Stimulated activated memory B cell treated with anti-CD40 and anti-IgM and Interleukin-4, amounts not matched to agents 10 μg/mL and 1 μg/mL and 100 μg/mL, for 72 hours (primary cell): ENCODE results near the gene LARP7.
"Not testable (repeated sequence)": the region's sequence is repeated elsewhere in the genome, so short reads cannot be mapped to it uniquely, and the experiment has no call there.

Experiments used
- ATAC-seq: fragments of 150-1000 bp; cut with Tn5 transposase; 2 replicates; pipeline ENCODE4 v1.10.0; 2021
- H3K27ac Mint-ChIP-seq: one replicate; pipeline ENCODE4 v1.8.0; 2022; ENCODE audit warnings: mild to moderate bottlenecking, mixed read lengths
- H3K27me3 Mint-ChIP-seq: one replicate; pipeline ENCODE4 v1.8.0; 2022; ENCODE audit warnings: mixed read lengths
- H3K36me3 Mint-ChIP-seq: one replicate; pipeline ENCODE4 v1.8.0; 2022; ENCODE audit warnings: mixed read lengths
- H3K4me1 Mint-ChIP-seq: one replicate; pipeline ENCODE4 v1.8.0; 2022; ENCODE audit warnings: mixed read lengths
- H3K4me3 Mint-ChIP-seq: one replicate; pipeline ENCODE4 v1.8.0; 2022; ENCODE audit warnings: mild to moderate bottlenecking, moderate library complexity, mixed read lengths
- H3K9me3 Mint-ChIP-seq: one replicate; pipeline ENCODE4 v1.8.0; 2022; ENCODE audit warnings: mixed read lengths

Gene LARP7

DNA sequence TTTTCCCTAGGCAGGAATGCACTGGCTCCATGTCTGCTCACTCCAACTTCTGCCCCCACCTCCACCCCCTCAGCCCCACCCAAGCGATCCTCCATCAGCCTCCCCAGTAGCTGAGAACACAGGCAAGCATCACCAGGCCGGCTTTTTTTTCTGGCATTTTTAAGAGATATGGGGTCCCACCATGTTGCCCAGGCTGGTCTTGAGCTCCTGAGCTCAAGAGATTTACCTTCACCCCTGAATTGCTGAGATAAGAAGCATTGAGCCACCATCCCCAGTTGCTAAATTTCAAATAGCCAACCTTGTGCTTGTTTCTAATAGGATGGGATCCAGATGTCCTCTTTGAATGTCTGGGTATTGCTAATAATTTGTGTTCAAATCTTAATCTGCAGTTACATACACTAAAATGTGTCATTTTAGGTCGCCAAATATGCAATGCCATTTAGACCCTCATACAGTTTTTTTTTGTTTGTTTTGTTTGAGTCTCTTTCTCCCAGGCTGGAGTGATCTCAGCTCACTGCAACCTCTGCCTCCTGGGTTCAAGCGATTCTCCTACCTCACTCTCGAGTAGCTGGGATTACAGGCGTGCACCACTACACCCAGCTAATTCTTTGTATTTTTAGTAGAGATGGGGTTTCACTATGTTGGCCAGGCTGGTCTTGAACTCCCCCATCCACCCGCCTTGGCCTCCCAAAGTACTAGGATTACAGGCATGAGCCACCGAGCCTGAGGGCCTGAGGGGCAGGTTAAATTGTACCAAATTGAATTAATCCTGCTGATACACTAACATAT is 8.8 kb downstream of the LARP7 start:
- Mint-ChIP-seq H3K27ac (no peak overlapping the region), H3K27me3 (no peaks in the 10 kb centered on the region), H3K4me1 (peaks cover 32% of the 10 kb centered on the region), H3K4me3 (no peak overlapping the region), H3K36me3 (peaks cover 49% of the 10 kb centered on the region), H3K9me3 (no peaks in the 10 kb centered on the region)
- ATAC-seq: no peak

DNA sequence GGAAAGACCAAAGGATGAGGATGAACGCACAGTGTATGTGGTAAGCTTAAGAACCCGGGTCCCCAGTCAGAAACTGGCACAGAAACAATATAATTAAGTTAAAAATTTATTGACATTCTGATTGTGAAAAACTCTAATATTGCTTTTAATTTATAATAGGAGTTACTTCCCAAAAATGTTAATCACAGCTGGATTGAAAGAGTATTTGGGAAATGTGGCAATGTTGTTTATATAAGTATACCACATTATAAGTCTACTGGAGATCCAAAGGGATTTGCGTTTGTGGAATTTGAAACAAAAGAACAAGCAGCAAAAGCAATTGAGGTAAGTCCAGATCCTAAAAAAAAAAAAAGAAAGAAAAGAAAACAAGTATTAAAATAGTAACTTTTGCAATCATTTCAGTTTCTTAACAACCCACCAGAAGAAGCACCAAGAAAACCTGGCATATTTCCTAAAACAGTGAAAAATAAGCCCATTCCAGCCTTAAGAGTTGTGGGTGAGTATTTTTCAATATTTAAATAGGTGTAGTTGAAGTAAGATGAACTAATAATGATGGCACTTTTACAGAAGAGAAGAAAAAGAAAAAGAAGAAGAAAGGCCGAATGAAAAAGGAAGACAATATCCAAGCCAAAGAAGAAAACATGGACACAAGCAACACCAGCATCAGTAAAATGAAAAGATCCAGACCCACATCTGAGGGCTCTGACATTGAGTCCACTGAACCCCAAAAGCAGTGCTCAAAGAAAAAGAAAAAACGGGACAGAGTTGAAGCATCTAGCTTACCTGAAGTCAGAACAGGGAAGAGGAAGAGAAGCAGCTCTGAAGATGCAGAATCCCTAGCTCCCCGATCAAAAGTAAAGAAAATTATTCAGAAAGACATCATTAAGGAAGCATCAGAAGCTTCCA is 9.9 kb downstream of the LARP7 start:
- H3K36me3 Mint-ChIP-seq: peaks cover 40% of the 10 kb centered on the region

DNA sequence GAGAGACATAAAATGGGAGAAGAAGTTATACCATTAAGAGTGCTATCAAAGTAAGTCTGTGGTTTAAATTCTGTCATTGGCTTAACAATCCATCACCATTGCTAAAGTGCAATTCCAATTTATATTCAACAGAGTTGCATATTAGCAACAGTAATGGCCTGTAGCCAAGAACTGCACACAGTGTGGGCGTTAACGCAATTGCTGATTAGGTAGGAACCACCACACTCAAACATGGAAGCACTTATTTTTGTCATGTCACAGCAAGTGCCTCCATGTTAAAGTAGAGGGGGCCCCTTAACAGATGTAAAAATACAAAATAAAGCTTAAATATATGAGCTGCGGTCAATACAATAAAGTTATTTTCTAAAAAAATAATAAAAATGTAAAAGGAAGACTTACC is 10.8 kb downstream of the LARP7 start:
- Mint-ChIP-seq H3K36me3 (peaks cover 32% of the 10 kb centered on the region), H3K4me1 (peaks cover 11% of the 10 kb centered on the region), H3K4me3 (no peak overlapping the region), H3K9me3 (no peaks in the 10 kb centered on the region), H3K27ac (no peak overlapping the region), H3K27me3 (no peaks in the 10 kb centered on the region)
- no peak for ATAC-seq

More for the DNA sequence above, 9.9 kb downstream of the LARP7 start:
- Mint-ChIP-seq H3K4me1 (peaks cover 20% of the 10 kb centered on the region), H3K4me3 (no peak overlapping the region), H3K27ac (no peak overlapping the region), H3K27me3 (no peaks in the 10 kb centered on the region), H3K9me3 (no peaks in the 10 kb centered on the region)
- no peak for ATAC-seq

DNA sequence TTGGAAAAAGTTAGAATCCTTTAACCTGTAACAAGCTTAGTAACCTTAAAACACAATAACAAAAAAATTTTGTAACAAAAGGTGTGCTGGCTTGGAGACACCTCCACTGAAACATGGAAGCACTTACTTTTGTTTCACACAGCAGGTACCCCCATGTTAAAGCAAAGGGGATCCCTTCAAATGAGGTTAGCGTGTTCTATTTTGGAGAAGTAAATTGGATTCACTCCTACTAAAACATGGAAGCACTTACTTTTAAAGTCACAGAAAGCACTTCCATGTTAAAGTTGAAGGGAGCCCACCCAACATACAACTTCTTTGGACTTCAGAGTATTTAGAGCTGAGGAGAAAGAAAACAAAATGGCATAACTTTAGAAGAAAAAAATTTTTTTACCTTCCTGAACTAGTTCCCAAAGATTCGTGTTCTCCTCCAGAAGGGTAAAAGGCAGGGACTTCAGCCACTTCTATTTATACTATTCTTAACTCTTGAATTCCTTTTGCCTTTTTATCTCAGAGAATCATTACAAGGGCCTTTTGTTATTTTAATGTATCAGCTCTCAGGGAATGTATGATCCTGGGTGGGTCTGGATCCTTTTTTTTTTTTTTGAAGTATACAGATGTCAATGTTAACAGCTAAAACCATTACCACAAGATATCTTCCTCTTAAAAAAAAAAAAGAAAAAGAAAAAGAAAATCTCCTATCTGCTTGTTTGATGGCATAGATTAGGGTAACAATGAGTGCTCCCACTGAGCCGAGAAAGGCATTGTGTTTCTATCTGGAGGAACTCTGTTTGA is 11.5 kb downstream of the LARP7 start:
- Mint-ChIP-seq H3K27ac (no peak overlapping the region), H3K4me1 (peaks cover 4% of the 10 kb centered on the region), H3K9me3 (no peaks in the 10 kb centered on the region), H3K27me3 (no peaks in the 10 kb centered on the region), H3K4me3 (no peak overlapping the region), H3K36me3 (peaks cover 26% of the 10 kb centered on the region)
- ATAC-seq: no peak

GRCh38 chr4:112649055-112649408 is 12.1 kb downstream of the LARP7 start:
- Mint-ChIP-seq H3K27me3 (no peaks in the 10 kb centered on the region), H3K4me1 (no peaks in the 10 kb centered on the region), H3K9me3 (no peaks in the 10 kb centered on the region), H3K4me3 (no peak overlapping the region), H3K36me3 (peaks cover 25% of the 10 kb centered on the region), H3K27ac (no peak overlapping the region)
- ATAC-seq: no peak

DNA sequence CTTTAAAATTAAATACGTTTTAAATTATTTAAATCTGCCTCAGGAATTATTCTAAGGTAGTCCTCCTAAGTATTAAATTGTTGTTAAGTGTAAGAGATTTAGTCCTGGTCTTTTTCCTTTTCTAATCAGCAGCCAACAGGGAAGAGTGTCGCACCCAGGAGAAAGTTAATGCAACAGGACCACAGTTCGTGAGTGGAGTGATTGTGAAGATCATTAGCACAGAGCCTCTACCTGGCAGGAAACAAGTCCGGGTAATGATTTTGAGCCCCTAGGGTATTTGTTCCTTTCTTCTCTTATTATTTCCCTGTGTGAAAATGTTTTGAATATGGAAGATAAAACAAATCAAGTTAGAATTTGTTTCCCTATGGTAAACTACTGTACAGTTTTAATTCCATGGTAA is 13.4 kb downstream of the LARP7 start:
- no peaks in the 10 kb centered on the region for H3K4me1 Mint-ChIP-seq
- ATAC-seq: no peak
- H3K9me3 Mint-ChIP-seq: no peaks in the 10 kb centered on the region
- H3K27ac Mint-ChIP-seq: no peak overlapping the region
- H3K27me3 Mint-ChIP-seq: no peaks in the 10 kb centered on the region
- H3K4me3 Mint-ChIP-seq: no peak overlapping the region
- peaks cover 29% of the 10 kb centered on the region for H3K36me3 Mint-ChIP-seq

GRCh38 chr4:112651641-112652040 is 14.7 kb downstream of the LARP7 start:
- no peaks in the 10 kb centered on the region for H3K27me3 Mint-ChIP-seq
- H3K9me3 Mint-ChIP-seq: no peaks in the 10 kb centered on the region
- no peaks in the 10 kb centered on the region for H3K4me1 Mint-ChIP-seq
- H3K4me3 Mint-ChIP-seq: no peak overlapping the region
- peaks cover 26% of the 10 kb centered on the region for H3K36me3 Mint-ChIP-seq
- no peak overlapping the region for H3K27ac Mint-ChIP-seq
- no peak for ATAC-seq

DNA sequence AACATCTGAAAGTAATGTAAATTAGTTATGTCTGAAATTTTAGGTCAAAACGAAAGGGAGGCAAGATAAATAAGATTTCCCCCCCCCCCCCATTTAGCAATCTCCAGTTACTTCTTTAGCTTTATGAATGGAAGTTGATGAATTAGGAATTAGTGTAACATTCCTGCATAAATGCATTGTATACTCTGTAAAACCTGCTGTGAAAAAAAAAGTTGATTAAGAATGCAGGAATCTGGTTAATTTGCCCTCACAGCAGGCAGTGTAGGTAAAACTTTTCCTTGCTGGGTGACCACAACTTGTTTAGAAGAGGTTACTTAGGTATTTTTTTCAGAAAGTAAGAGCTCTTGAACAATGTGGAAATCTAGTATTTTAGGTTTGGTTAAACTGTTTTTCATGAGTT is 15.3 kb downstream of the LARP7 start:
- Mint-ChIP-seq H3K27ac (no peak overlapping the region), H3K4me3 (no peak overlapping the region), H3K27me3 (no peaks in the 10 kb centered on the region), H3K4me1 (no peaks in the 10 kb centered on the region), H3K9me3 (no peaks in the 10 kb centered on the region), H3K36me3 (peaks cover 20% of the 10 kb centered on the region)
- no peak for ATAC-seq

DNA sequence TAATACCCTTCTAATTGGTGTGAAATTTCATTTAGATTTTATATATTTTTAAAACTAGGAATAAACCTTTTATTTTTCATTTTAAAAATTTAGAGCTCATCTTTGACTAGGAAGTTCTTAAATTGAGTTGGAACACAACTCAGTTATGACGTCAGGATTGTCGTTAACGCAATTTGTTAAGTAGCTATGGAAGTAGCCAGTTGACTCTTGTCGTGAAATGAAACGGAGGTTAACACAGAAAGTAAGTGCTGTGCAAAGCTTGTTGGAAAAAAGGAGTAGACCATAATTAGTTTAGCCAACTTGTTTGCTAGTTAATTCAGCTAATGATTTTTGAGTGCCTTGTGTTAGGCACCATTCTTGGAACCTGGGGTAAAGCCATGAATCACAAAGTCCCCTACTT is 18.3 kb downstream of the LARP7 start:
- no peak overlapping the region for H3K4me3 Mint-ChIP-seq
- no peaks in the 10 kb centered on the region for H3K27me3 Mint-ChIP-seq
- H3K27ac Mint-ChIP-seq: no peak overlapping the region
- ATAC-seq: no peak
- H3K9me3 Mint-ChIP-seq: no peaks in the 10 kb centered on the region
- H3K36me3 Mint-ChIP-seq: peaks cover 30% of the 10 kb centered on the region
- H3K4me1 Mint-ChIP-seq: no peaks in the 10 kb centered on the region

DNA sequence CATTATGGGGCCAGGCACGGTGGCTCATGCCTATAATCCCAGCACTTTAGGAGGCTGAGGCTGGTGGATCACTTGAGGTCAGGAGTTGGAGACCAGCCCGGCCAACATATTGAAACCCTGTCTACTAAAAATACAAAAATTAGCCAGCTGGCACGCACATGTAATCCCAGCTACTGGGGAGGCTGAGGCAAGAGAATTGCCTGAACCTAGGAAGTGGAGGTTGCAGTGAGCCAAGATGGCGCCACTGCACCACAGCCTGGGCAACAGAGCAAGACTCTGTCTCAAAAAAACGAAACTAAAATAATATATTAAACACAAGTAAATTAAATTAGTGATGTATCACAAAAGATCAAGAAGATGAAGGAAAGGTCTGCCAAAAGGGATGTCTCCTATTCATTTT is 19.2 kb downstream of the LARP7 start:
- H3K36me3 Mint-ChIP-seq: peaks cover 30% of the 10 kb centered on the region
- not testable (repeated sequence) for H3K27me3 Mint-ChIP-seq, ATAC-seq, H3K27ac Mint-ChIP-seq, H3K4me3 Mint-ChIP-seq, H3K9me3 Mint-ChIP-seq, H3K4me1 Mint-ChIP-seq

DNA sequence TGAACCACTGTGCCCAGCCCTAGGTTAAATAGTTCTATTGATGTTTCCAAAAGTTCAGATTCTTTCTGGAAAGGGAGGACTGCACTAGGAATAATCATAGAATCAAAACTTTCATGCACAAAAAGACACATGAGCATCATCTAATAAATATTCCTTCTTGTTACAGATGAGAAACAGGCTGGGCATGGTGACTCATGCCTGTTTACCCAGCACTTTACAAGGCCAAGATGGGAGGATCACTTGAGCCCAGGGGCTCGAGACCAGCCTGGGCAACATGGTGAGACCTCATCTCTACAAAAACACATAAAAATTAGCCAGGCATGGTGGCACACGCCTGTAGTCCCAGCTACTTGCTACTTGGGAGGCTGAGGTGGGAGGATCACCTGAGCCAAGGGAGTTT is 27.7 kb downstream of the LARP7 start:
- no peak for ATAC-seq
- peaks cover 5% of the 10 kb centered on the region for H3K36me3 Mint-ChIP-seq
- no peaks in the 10 kb centered on the region for H3K9me3 Mint-ChIP-seq
- H3K4me3 Mint-ChIP-seq: no peak overlapping the region
- no peaks in the 10 kb centered on the region for H3K4me1 Mint-ChIP-seq
- H3K27ac Mint-ChIP-seq: no peak overlapping the region
- no peaks in the 10 kb centered on the region for H3K27me3 Mint-ChIP-seq

- Mint-ChIP-seq H3K4me1 (no peaks in the 10 kb centered on the region), H3K36me3 (peaks cover 5% of the 10 kb centered on the region), H3K9me3 (no peaks in the 10 kb centered on the region), H3K27ac (no peak overlapping the region), H3K4me3 (no peak overlapping the region), H3K27me3 (no peaks in the 10 kb centered on the region)
- ATAC-seq: no peak
Measured at GRCh38 chr4:112668131-112668530, 31.2 kb downstream of the LARP7 start.

GRCh38 chr4:112673076-112673475 is 36.1 kb downstream of the LARP7 start:
- Mint-ChIP-seq H3K9me3 (no peaks in the 10 kb centered on the region), H3K36me3 (no peaks in the 10 kb centered on the region), H3K27ac (no peak overlapping the region), H3K4me1 (no peaks in the 10 kb centered on the region), H3K27me3 (no peaks in the 10 kb centered on the region), H3K4me3 (no peak overlapping the region)
- ATAC-seq: no peak

DNA sequence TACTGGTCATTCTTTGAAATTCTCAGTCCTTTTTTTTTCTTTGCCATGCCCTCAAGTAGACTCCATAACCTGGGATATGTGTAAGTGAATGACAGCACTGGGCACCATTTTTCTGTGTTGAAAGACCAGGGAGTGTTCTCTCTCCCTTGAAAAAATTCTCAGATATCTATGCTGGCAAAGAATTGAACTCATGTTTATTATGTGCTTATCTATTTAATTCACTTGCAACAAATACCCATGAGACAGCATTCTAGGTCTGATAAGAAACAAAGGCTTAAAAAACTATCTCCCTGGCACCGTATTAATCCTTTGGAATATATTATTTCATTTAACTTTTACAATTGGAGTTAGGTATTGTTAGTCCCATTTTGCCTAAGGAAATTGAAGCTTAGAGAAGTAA is 36.7 kb downstream of the LARP7 start:
- no peaks in the 10 kb centered on the region for H3K27me3 Mint-ChIP-seq
- H3K27ac Mint-ChIP-seq: no peak overlapping the region
- no peaks in the 10 kb centered on the region for H3K36me3 Mint-ChIP-seq
- no peaks in the 10 kb centered on the region for H3K4me1 Mint-ChIP-seq
- H3K9me3 Mint-ChIP-seq: no peaks in the 10 kb centered on the region
- ATAC-seq: no peak
- H3K4me3 Mint-ChIP-seq: no peak overlapping the region

DNA sequence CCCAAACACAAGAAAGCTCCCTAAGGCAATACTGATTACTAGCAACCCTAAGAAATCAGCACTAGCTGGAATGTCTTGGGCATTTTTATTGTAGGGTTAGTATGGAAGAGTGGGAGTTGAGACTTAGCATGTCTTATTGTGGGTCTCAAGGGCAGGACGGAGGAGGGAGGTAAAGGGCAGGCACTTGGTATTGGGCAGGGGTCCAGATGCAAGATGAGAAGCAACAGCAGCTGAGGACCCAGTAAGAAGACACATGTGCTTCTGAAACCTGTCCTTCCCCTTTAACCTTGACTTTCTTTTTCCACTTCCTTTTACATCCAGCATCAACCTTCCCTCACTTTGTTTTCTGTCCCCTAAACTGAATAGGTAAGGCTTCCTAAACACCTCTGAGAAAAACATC is 37.4 kb downstream of the LARP7 start:
- ATAC-seq: no peak
- H3K27me3 Mint-ChIP-seq: no peaks in the 10 kb centered on the region
- no peaks in the 10 kb centered on the region for H3K36me3 Mint-ChIP-seq
- H3K27ac Mint-ChIP-seq: no peak overlapping the region
- H3K4me3 Mint-ChIP-seq: no peak overlapping the region
- no peaks in the 10 kb centered on the region for H3K9me3 Mint-ChIP-seq
- no peaks in the 10 kb centered on the region for H3K4me1 Mint-ChIP-seq
